DOHH2 (cell line): ENCODE data around the gene SH2D7.

Experiments
- H3F3A ChIP-seq: fragments of 200-600 bp; sonication (generic), shearing (Covaris generic); 2 replicates; pipeline ENCODE4 v1.6.0; 2016; ENCODE audit warnings: antibody characterized with exemption, mild to moderate bottlenecking; ENCODE audit not compliant: control insufficient read depth, insufficient read depth
- H3K27ac ChIP-seq: fragments of 200-600 bp; sonication (generic); 2 replicates; pipeline ENCODE4 v1.5.1; 2014; ENCODE audit warnings: low read depth, mild to moderate bottlenecking, low read length, moderate library complexity
- H3K27me3 ChIP-seq: fragments of 200-600 bp; sonication (generic); 2 replicates; pipeline ENCODE4 v1.6.1; 2014; ENCODE audit warnings: mild to moderate bottlenecking, low read length, mixed read lengths; ENCODE audit not compliant: control insufficient read depth
- H3K36me3 ChIP-seq: fragments of 200-600 bp; sonication (generic); 2 replicates; pipeline ENCODE4 v1.6.1; 2014; ENCODE audit warnings: mild to moderate bottlenecking, low read length, moderate library complexity, mixed read lengths; ENCODE audit not compliant: control insufficient read depth
- H3K4me1 ChIP-seq: fragments of 200-600 bp; sonication (generic); 2 replicates; pipeline ENCODE4 v1.6.1; 2014; ENCODE audit warnings: mild to moderate bottlenecking, low read length, mixed read lengths; ENCODE audit not compliant: control insufficient read depth
- H3K4me2 ChIP-seq: fragments of 200-600 bp; sonication (generic); 2 replicates; pipeline ENCODE4 v1.6.0; 2014; ENCODE audit warnings: mild to moderate bottlenecking, low read length, moderate library complexity
- H3K4me3 ChIP-seq: fragments of 200-600 bp; sonication (generic); 2 replicates; pipeline ENCODE4 v1.5.1; 2014; ENCODE audit warnings: mild to moderate bottlenecking, low read length, mixed read lengths
- H3K79me2 ChIP-seq: fragments of 200-600 bp; sonication (generic); 2 replicates; pipeline ENCODE4 v1.6.1; 2014; ENCODE audit warnings: mild to moderate bottlenecking, low read length, mixed read lengths; ENCODE audit not compliant: control insufficient read depth
- H3K9me2 ChIP-seq: fragments of 200-600 bp; sonication (generic); replicated peaks from 2 replicates; pipeline ENCODE4 v1.6.1; 2014; ENCODE audit warnings: mild to moderate bottlenecking, low read length, mixed read lengths; ENCODE audit not compliant: control insufficient read depth
- H3K9me3 ChIP-seq: fragments of 200-600 bp; sonication (generic); 2 replicates; pipeline ENCODE4 v1.6.1; 2014; ENCODE audit warnings: antibody characterized with exemption, low read length, mixed read lengths; ENCODE audit not compliant: control insufficient read depth, insufficient read depth
- H4K20me1 ChIP-seq: fragments of 200-600 bp; sonication (generic); 2 replicates; pipeline ENCODE4 v1.6.0; 2014; ENCODE audit warnings: low read depth, mild to moderate bottlenecking, antibody characterized with exemption, low read length, moderate library complexity; ENCODE audit not compliant: control insufficient read depth, insufficient read depth
- CTCF ChIP-seq: fragments of 200-600 bp; sonication (generic); IDR thresholded peaks from one replicate; pipeline ENCODE4 v1.5.1; 2014; ENCODE audit warnings: antibody characterized with exemption, mild to moderate bottlenecking, low read depth, low read length; ENCODE audit not compliant: poor library complexity, severe bottlenecking
- EZH2phosphoT487 ChIP-seq: fragments of 200-600 bp; sonication (generic); IDR thresholded peaks from 2 replicates; pipeline ENCODE4 v1.6.1; 2017; ENCODE audit warnings: borderline replicate concordance, mild to moderate bottlenecking, antibody characterized with exemption, low read length, moderate library complexity, mixed read lengths

SH2D7 gene

GRCh38 chr15:78051596-78051995 is 40.8 kb upstream of the SH2D7 start:
- Histone ChIP-seq H3K9me2 (no peaks in the 10 kb centered on the region), H3F3A (no peaks in the 10 kb centered on the region), H3K9me3 (no peaks in the 10 kb centered on the region), H3K4me1 (peaks cover 20% of the 10 kb centered on the region), H3K79me2 (peaks cover 14% of the 10 kb centered on the region), H3K27me3 (no peaks in the 10 kb centered on the region), H3K27ac (no peak overlapping the region), H4K20me1 (no peaks in the 10 kb centered on the region), H3K4me2 (no peak overlapping the region), H3K36me3 (peaks cover 15% of the 10 kb centered on the region), H3K4me3 (no peak overlapping the region)
- no peak for TF ChIP-seq EZH2phosphoT487
- TF ChIP-seq CTCF: no peak

- Histone ChIP-seq H3K4me2 (no peak overlapping the region), H3K79me2 (peaks cover 18% of the 10 kb centered on the region), H3K4me1 (peaks cover 24% of the 10 kb centered on the region), H3K27me3 (no peaks in the 10 kb centered on the region), H3F3A (no peaks in the 10 kb centered on the region), H3K27ac (no peak overlapping the region), H3K36me3 (peaks cover 15% of the 10 kb centered on the region), H4K20me1 (no peaks in the 10 kb centered on the region), H3K4me3 (no peak overlapping the region), H3K9me2 (no peaks in the 10 kb centered on the region), H3K9me3 (no peaks in the 10 kb centered on the region)
- TF ChIP-seq CTCF (no peak), EZH2phosphoT487 (no peak)
These were observed 40.4 kb upstream of the SH2D7 start for GRCh38 chr15:78052001-78052401.

DNA sequence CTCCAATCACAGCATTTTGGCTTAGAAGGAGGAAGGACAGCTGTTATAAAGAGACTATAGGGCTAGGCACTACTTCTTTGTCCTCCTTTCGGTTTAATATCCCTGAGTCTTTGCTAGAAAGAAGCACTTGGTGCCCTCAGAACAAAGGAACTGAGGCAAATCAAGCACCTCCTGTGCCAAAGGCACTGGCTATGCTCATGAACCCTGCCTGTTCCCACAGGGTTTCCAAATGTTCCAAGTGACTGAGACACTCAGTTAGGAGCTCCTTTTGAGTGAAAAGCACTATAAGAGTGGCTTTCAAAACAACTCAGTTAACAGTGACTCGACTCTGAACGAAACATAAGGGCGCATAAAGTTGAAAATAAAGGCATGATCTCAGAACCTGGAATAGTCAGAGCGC is 39.8 kb upstream of the SH2D7 start:
- Histone ChIP-seq H3K36me3 (peaks cover 15% of the 10 kb centered on the region), H3K4me3 (no peak overlapping the region), H3K79me2 (peaks cover 20% of the 10 kb centered on the region), H3K27ac (no peak overlapping the region), H3K27me3 (no peaks in the 10 kb centered on the region), H4K20me1 (no peaks in the 10 kb centered on the region), H3K4me1 (peaks cover 29% of the 10 kb centered on the region), H3K9me3 (no peaks in the 10 kb centered on the region), H3K4me2 (no peak overlapping the region), H3K9me2 (no peaks in the 10 kb centered on the region), H3F3A (no peaks in the 10 kb centered on the region)
- no peak for TF ChIP-seq CTCF
- TF ChIP-seq EZH2phosphoT487: no peak

DNA sequence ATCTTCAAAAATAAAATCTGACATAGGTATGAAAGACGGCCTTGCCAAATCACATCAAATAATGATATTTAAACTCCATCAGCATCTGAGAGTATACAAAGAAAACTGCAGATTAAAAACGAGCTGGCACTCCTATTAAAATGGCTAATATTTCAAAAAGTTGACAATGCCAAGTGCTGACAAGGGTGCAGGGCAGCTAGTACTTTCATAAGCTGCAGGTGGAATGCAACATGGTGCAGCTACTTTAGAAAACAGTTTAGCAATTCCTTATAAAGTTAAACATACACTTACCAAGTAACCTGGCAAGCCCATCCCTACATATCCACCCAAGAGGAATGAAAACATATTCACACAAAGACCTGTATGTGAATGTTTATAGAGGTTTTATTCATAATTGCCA is 37.8 kb upstream of the SH2D7 start:
- H3K4me3 ChIP-seq: no peak overlapping the region
- H3K36me3 ChIP-seq: peaks cover 15% of the 10 kb centered on the region
- H3K4me1 ChIP-seq: peaks cover 35% of the 10 kb centered on the region
- peaks cover 35% of the 10 kb centered on the region for H3K79me2 ChIP-seq
- no peaks in the 10 kb centered on the region for H3K27me3 ChIP-seq
- no peaks in the 10 kb centered on the region for H3K9me2 ChIP-seq
- H3K9me3 ChIP-seq: no peaks in the 10 kb centered on the region
- H4K20me1 ChIP-seq: 0 out of 2 replicates have a peak, but pooled peaks cover 2% of the 10 kb centered on the region
- no peak overlapping the region for H3K27ac ChIP-seq
- H3K4me2 ChIP-seq: no peak overlapping the region
- TF ChIP-seq EZH2phosphoT487 (no peak), CTCF (no peak)
- no peaks in the 10 kb centered on the region for H3F3A ChIP-seq
